GM21786 (cell line): ENCODE measurements around the gene RTEL1.

Experiments
- ATAC-seq: cut with Tn5 transposase; IDR thresholded peaks from one replicate; pipeline ENCODE4 v1.9.1; 2021; ENCODE audit not compliant: unreplicated experiment

RTEL1 gene

GRCh38 chr20:63737945-63738686 is 80.0 kb downstream of the RTEL1 start:
- no peak for ATAC-seq

GRCh38 chr20:63738687-63739129 is 80.6 kb downstream of the RTEL1 start:
- ATAC-seq: no peak

- peak; percentile 22 for ATAC-seq
Observed at GRCh38 chr20:63739130-63740069, 81.3 kb downstream of the RTEL1 start, which contains the start of gene SLC2A4RG. Gene SLC2A4RG (plus strand): TSS chr20:63739776. CDS start chr20:63739913, 137 bp downstream.

GRCh38 chr20:63740070-63740626 is 82.0 kb downstream of the RTEL1 start:
- no peak for ATAC-seq

- ATAC-seq: no peak
Observed at GRCh38 chr20:63740627-63741353, 82.7 kb downstream of the RTEL1 start.

GRCh38 chr20:63741354-63741675 is 83.2 kb downstream of the RTEL1 start:
- ATAC-seq: no peak

GRCh38 chr20:63741676-63742380 is 83.7 kb downstream of the RTEL1 start:
- no peak for ATAC-seq

GRCh38 chr20:63742381-63743024 is 84.4 kb downstream of the RTEL1 start:
- ATAC-seq: no peak

- ATAC-seq: no peak
Observed at GRCh38 chr20:63743210-63743970, 85.3 kb downstream of the RTEL1 start.

- ATAC-seq: no peak
Observed at GRCh38 chr20:63744158-63744557, 86.0 kb downstream of the RTEL1 start.

- ATAC-seq: no peak
Observed at GRCh38 chr20:63744574-63745423, 86.7 kb downstream of the RTEL1 start.

GRCh38 chr20:63745424-63745805 is 87.3 kb downstream of the RTEL1 start:
- ATAC-seq: no peak
